Upper lobe of left lung (tissue), 6 donors: ENCODE measurements around the gene TMPRSS7. TPM values are rescaled to one million over a fixed set of nuclear protein-coding genes. Genes with fewer than 3 reads are reported as not detected.
A peak's percentile ranks its signal among the peaks of the same experiment; 100 is the strongest.

Source experiments
- ATAC-seq, 2 donors: fragments of 200-7000 bp; cut with Tn5 transposase; one replicate each; pipeline ENCODE4 v1.9.1; 2022; ENCODE audit warnings: mild to moderate bottlenecking in 2 of 2, moderate library complexity in 2 of 2; ENCODE audit not compliant: low FRiP score in 2 of 2
- DNase-seq, 2 donors: peaks; one replicate each; pipeline ENCODE4 v3.0.0-alpha.2; 2019 to 2020
- H3K27ac ChIP-seq, 4 donors: fragments of 200-600 bp; sonication (generic); one replicate each; pipeline ENCODE4 v1.5.1; 2016 to 2019
- H3K27me3 ChIP-seq, 4 donors: fragments of 200-600 bp; sonication (generic); one replicate each; pipeline ENCODE4 v1.5.1; 2017 to 2019
- H3K36me3 ChIP-seq, 4 donors: fragments of 200-600 bp; sonication (generic); one replicate each; pipeline ENCODE4 v1.5.1; 2016 to 2019
- H3K4me1 ChIP-seq, 4 donors: fragments of 200-600 bp; sonication (generic); one replicate each; pipeline ENCODE4 v1.5.1; 2018 to 2019
- H3K4me3 ChIP-seq, 4 donors: fragments of 200-600 bp; sonication (generic); one replicate each; pipeline ENCODE4 v1.5.1; 2017 to 2019; ENCODE audit warnings: mild to moderate bottlenecking in 2 of 4, moderate library complexity in 1 of 4
- H3K9me3 ChIP-seq, 4 donors: fragments of 200-600 bp; sonication (generic); one replicate each; pipeline ENCODE4 v1.5.1; 2018 to 2019
- EP300 ChIP-seq, 4 donors: sonication (generic); formaldehyde crosslinking; IDR thresholded peaks; one replicate each; pipeline ENCODE4 v1.5.1; 2017; ENCODE audit warnings: antibody characterized with exemption in 4 of 4, control low read depth in 2 of 4
- POLR2A ChIP-seq, 4 donors: fragments of 450-650 bp; IDR thresholded peaks; one replicate each; pipeline ENCODE4 v1.5.1; 2016 to 2017; ENCODE audit warnings: antibody characterized with exemption in 4 of 4, mild to moderate bottlenecking in 2 of 4
- POLR2AphosphoS5 ChIP-seq, 2 donors: sonication (generic); formaldehyde crosslinking; IDR thresholded peaks; one replicate each; pipeline ENCODE4 v1.5.1; 2017; ENCODE audit warnings: antibody characterized with exemption in 2 of 2
- WGBS, 2 donors: methylation state at CpG; one replicate each; pipeline ENCODE4 v1.1.5; 2017 to 2018; 5-methylcytosine and 5-hydroxymethylcytosine counted together
- total RNA-seq, 6 donors: library from RNA; depleted of rRNA in 4 of 6; stranded (reverse); fragments of >200 nt in 4 of 6; gene quantifications; one replicate each; pipeline versions ENCODE4 v1.1.0 to v1.2.1, GENCODE V29; 2016 to 2021
- TF ChIP-seq, protein P1 (sequence below), 6 experiments: fragments of 450-650 bp in 4 of 6; fragments of 200-600 bp in 2 of 6; sonication (generic) in 2 of 6; IDR thresholded peaks; one replicate each; pipeline ENCODE4 v1.5.1; 2016 to 2019; ENCODE audit warnings: antibody characterized with exemption in 6 of 6
- donor health status: DM: no; HTN: no; CAD: no; lungs with moderate emphysema.
- donor health status: DM: no; HTN: yes; CAD: no; lungs with severe emphysema.

TMPRSS7 gene
- total RNA-seq, 6 donors from 2014 or later = 0.15 to 0.39 (median 0.29) TPM; not detected in 3

DNA sequence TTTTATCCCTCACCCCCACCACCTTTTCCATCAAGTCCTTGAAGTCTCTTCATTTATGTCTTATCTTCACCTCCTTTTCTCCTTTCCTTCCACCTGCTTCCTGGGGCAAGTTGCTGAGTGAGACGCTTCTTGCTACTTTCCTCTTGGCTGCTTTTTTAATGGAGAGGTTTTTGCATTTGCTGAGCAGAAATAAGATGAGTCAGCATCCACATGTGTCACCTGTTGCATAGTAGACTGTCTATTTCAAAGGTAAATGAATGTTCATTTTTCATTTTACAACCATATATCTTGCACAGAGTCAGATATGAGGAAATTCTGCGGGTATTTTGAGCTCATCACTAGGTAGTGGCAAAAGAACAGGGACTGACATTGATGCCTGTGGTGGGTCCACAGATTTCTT, 70.2 kb downstream of the TMPRSS7 start:
- 77 to 85% methylated on average over 2 of the region's 2 CpGs for WGBS, 2 donors
- TF ChIP-seq, protein P1, sequence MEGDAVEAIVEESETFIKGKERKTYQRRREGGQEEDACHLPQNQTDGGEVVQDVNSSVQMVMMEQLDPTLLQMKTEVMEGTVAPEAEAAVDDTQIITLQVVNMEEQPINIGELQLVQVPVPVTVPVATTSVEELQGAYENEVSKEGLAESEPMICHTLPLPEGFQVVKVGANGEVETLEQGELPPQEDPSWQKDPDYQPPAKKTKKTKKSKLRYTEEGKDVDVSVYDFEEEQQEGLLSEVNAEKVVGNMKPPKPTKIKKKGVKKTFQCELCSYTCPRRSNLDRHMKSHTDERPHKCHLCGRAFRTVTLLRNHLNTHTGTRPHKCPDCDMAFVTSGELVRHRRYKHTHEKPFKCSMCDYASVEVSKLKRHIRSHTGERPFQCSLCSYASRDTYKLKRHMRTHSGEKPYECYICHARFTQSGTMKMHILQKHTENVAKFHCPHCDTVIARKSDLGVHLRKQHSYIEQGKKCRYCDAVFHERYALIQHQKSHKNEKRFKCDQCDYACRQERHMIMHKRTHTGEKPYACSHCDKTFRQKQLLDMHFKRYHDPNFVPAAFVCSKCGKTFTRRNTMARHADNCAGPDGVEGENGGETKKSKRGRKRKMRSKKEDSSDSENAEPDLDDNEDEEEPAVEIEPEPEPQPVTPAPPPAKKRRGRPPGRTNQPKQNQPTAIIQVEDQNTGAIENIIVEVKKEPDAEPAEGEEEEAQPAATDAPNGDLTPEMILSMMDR (IDR thresholded peaks at IDR 0.05) = no peak
- no peak for TF ChIP-seq POLR2A (IDR thresholded peaks at IDR 0.05)
- TF ChIP-seq EP300 (IDR thresholded peaks at IDR 0.05) = no peak
- no peak for TF ChIP-seq POLR2AphosphoS5 (IDR thresholded peaks at IDR 0.05)

DNA sequence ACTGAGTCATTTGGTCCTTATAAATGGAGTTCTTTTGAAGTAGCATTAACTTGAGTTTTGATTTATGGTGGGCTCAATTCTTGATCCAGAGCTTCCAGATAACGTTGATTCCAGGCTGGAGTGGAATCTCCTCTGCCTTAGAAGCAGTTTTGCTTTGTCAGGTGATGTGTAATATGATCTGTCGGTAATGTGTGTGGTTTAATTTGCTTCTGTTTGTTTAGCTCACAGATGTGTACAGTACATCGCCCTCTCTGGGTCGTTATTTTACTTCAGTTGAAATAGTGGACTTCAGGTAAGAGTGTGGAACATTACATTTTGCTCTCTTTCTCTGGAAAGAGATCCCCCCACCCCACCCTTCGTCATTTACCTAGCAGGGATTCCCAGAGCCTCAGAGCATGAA, 74.8 kb downstream of the TMPRSS7 start:
- H3K4me3 ChIP-seq = no peak overlapping the region
- H3K27me3 ChIP-seq = no peaks in the 10 kb centered on the region
- H3K27ac ChIP-seq = no peak overlapping the region
- ATAC-seq = no peak
- TF ChIP-seq EP300 (IDR thresholded peaks at IDR 0.05) = no peak
- TF ChIP-seq POLR2A (IDR thresholded peaks at IDR 0.05) = no peak
- TF ChIP-seq, protein P1 (IDR thresholded peaks at IDR 0.05) = no peak
- no peak for TF ChIP-seq POLR2AphosphoS5 (IDR thresholded peaks at IDR 0.05)
- 67 to 76% methylated on average over 5 of the region's 5 CpGs for WGBS, 2 donors
- DNase-seq = no peak
- peaks cover 0 to 9% (median 0%) of the 10 kb centered on the region in 4 donors for H3K36me3 ChIP-seq
- no peaks in the 10 kb centered on the region for H3K9me3 ChIP-seq
- no peaks in the 10 kb centered on the region for H3K4me1 ChIP-seq

More for the DNA sequence above, 70.2 kb downstream of the TMPRSS7 start:
- Histone ChIP-seq H3K27me3 (no peaks in the 10 kb centered on the region), H3K27ac (no peak overlapping the region), H3K36me3 (peaks cover 0 to 3% (median 0%) of the 10 kb centered on the region in 4 donors), H3K4me3 (no peak overlapping the region), H3K4me1 (no peaks in the 10 kb centered on the region), H3K9me3 (no peaks in the 10 kb centered on the region)
- ATAC-seq (no peak), DNase-seq (no peak)

DNA sequence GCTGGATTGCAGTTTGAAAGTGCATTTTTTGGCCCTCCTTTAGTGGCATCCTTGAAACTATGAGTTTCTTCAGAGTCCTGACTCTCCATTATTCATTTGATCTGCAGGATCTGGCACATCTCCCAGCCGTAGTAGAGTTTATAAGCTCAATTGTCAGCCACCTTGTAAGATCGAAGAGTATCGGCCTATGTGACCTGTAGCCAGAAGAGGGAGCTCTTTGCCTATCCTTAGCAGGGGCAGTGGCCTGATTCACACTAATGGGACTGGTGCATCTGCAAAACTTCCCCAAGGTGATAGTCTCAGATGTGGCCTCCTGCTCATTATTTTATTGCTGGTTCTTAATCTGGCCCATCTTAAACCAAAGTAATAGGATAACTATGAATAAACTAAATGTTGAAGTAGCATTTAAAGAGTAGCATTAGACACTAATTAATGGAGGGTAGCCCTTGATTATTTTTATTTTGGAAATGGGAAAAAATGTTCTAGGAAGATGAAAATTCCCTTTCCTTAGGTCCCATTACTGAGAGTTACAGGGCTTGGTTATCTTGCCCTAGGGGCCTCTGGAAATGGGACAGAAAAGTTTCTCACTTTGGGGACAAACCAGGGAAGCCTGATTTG, 77.4 kb downstream of the TMPRSS7 start:
- peak; percentile 64 to 83 for ATAC-seq
- Histone ChIP-seq H3K27me3 (no peaks in the 10 kb centered on the region), H3K4me1 (peaks cover 0 to 7% (median 0%) of the 10 kb centered on the region in 4 donors), H3K4me3 (no peak overlapping the region), H3K36me3 (peaks cover 0 to 9% (median 0%) of the 10 kb centered on the region in 4 donors), H3K27ac (no peak overlapping the region), H3K9me3 (no peaks in the 10 kb centered on the region)
- 32% methylated on average over 3 of the region's 3 CpGs for WGBS, 2 donors
- TF ChIP-seq, protein P1 (IDR thresholded peaks at IDR 0.05) = peak in 5 of 6 experiments; percentile 42 to 65 (median 56)
- no peak for TF ChIP-seq POLR2AphosphoS5 (IDR thresholded peaks at IDR 0.05)
- DNase-seq = peak in 1 of 2 donors; percentile 50

DNA sequence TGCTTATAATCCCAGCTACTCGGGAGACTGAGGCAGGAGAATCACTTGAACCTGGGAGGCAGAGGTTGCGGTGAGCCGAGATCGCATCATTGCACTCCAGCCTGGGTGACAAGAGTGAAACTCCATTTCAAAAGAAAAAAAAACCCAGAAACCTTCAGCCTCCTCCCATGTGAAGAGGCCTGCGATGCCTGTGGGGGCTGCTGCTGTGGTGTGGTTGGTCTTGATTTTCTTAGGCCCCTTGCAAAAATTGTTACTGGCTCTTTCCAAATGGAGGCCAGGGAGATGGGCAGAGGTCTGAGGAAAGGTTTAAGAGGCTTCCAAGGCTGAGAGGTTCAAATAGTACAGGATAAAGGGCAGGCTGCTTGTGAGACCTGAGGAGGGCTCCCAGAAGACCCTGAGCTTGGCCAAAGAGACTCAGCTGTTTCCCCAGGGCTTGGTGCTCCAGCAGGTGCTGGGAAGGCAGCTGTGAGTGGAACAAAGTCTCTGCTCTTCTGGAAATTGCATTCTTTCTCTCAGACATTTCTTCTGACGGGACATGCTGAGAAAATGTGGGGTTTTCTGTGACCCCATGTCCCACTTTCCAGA, 80.1 kb downstream of the TMPRSS7 start:
- WGBS, 2 donors = 91 to 97% methylated on average over 6 of the region's 6 CpGs
- Histone ChIP-seq H3K4me3 (no peak overlapping the region), H3K9me3 (no peaks in the 10 kb centered on the region), H3K27ac (no peak overlapping the region), H3K36me3 (peaks cover 0 to 7% (median 0%) of the 10 kb centered on the region in 4 donors), H3K4me1 (peaks cover 0 to 10% (median 2%) of the 10 kb centered on the region in 4 donors), H3K27me3 (no peaks in the 10 kb centered on the region)
- no peak for TF ChIP-seq POLR2AphosphoS5 (IDR thresholded peaks at IDR 0.05)
- TF ChIP-seq EP300 (IDR thresholded peaks at IDR 0.05) = no peak
- TF ChIP-seq, protein P1 (IDR thresholded peaks at IDR 0.05) = no peak
- TF ChIP-seq POLR2A (IDR thresholded peaks at IDR 0.05) = no peak
- DNase-seq (no peak), ATAC-seq (no peak)
